Neuronal stem cell (in vitro differentiated cells): ENCODE data around the gene EFNA3. TPM values are rescaled to one million over a fixed set of nuclear protein-coding genes. Genes with fewer than 3 reads are reported as not detected.
A peak's percentile ranks its signal among the peaks of the same experiment; 100 is the strongest.

Experiments
- DNase-seq: peaks from one replicate; pipeline ENCODE4 v3.0.0-alpha.2; 2013; ENCODE audit warnings: low spot score
- H2AFZ ChIP-seq: one replicate; pipeline ENCODE4 v1.6.1; 2013; ENCODE audit warnings: mild to moderate bottlenecking, low read length, inconsistent platforms
- H2AK5ac ChIP-seq: 2 replicates; pipeline ENCODE4 v1.6.1; 2013; ENCODE audit warnings: low read depth, mild to moderate bottlenecking, inconsistent platforms, low read length, moderate library complexity, mixed read lengths
- H2BK120ac ChIP-seq: 2 replicates; pipeline ENCODE4 v1.6.1; 2013; ENCODE audit warnings: low read depth, mild to moderate bottlenecking, inconsistent platforms, low read length, moderate library complexity, mixed read lengths
- H2BK12ac ChIP-seq: one replicate; pipeline ENCODE4 v1.6.1; 2013; ENCODE audit warnings: low read length, inconsistent platforms
- H2BK15ac ChIP-seq: 2 replicates; pipeline ENCODE4 v1.6.1; 2013; ENCODE audit warnings: mild to moderate bottlenecking, low read length, inconsistent platforms, mixed read lengths
- H2BK5ac ChIP-seq: one replicate; pipeline ENCODE4 v1.6.1; 2013; ENCODE audit warnings: inconsistent platforms, mild to moderate bottlenecking, low read length, moderate library complexity
- H3K14ac ChIP-seq: one replicate; pipeline ENCODE4 v1.6.1; 2013; ENCODE audit warnings: low read length, inconsistent platforms
- H3K18ac ChIP-seq: 2 replicates; pipeline ENCODE4 v1.6.1; 2013; ENCODE audit warnings: low read length, inconsistent platforms
- H3K23ac ChIP-seq: 2 replicates; pipeline ENCODE4 v1.6.1; 2013; ENCODE audit warnings: low read depth, mild to moderate bottlenecking, mixed read lengths, low read length, inconsistent platforms; ENCODE audit not compliant: poor library complexity
- H3K27ac ChIP-seq: replicated peaks from 3 replicates; pipeline ENCODE4 v1.5.1; 2013; ENCODE audit warnings: low read length, inconsistent platforms
- H3K27me3 ChIP-seq, 3 experiments: 2 replicates each; pipeline ENCODE4 v1.6.1; 2013; ENCODE audit warnings: low read length in 3 of 3, mild to moderate bottlenecking in 2 of 3, inconsistent platforms in 1 of 3, low read depth in 1 of 3, mixed read lengths in 1 of 3, moderate library complexity in 1 of 3; ENCODE audit not compliant: control insufficient read depth in 3 of 3, insufficient read depth in 3 of 3
- H3K36me3 ChIP-seq, 2 donors: replicated peaks in 1 of 2; 2 replicates each; pipeline ENCODE4 v1.6.1; 2013; ENCODE audit warnings: low read length in 2 of 2; ENCODE audit not compliant: control insufficient read depth in 2 of 2, insufficient read depth in 2 of 2
- H3K4ac ChIP-seq: 2 replicates; pipeline ENCODE4 v1.6.1; 2013; ENCODE audit warnings: inconsistent platforms, mild to moderate bottlenecking, low read length, moderate library complexity
- H3K4me1 ChIP-seq, 2 donors: 1 replicate in 1 of 2; 2 replicates in 1 of 2; pipeline ENCODE4 v1.6.1; 2013; ENCODE audit warnings: low read length in 2 of 2, low read depth in 1 of 2; ENCODE audit not compliant: control insufficient read depth in 2 of 2, insufficient read depth in 1 of 2
- H3K4me2 ChIP-seq: one replicate; pipeline ENCODE4 v1.6.1; 2013; ENCODE audit warnings: mild to moderate bottlenecking, low read length, inconsistent platforms; ENCODE audit not compliant: insufficient read depth, poor library complexity, severe bottlenecking
- H3K4me3 ChIP-seq, 2 donors: 2 replicates each; pipeline ENCODE4 v1.5.1; 2013; ENCODE audit warnings: low read length in 2 of 2, mild to moderate bottlenecking in 2 of 2, inconsistent platforms in 1 of 2, moderate library complexity in 1 of 2
- H3K79me1 ChIP-seq: one replicate; pipeline ENCODE4 v1.6.1; 2013; ENCODE audit warnings: low read depth, mild to moderate bottlenecking, inconsistent platforms, low read length, moderate library complexity
- H3K9ac ChIP-seq: one replicate; pipeline ENCODE4 v1.6.1; 2013; ENCODE audit warnings: mild to moderate bottlenecking, low read depth, low read length, inconsistent platforms; ENCODE audit not compliant: poor library complexity
- H3K9me3 ChIP-seq, 2 donors: replicated peaks in 1 of 2; 2 replicates each; pipeline versions ENCODE3 to v1.6.1; 2013; ENCODE audit warnings: low read length in 2 of 2, mild to moderate bottlenecking in 2 of 2, inconsistent platforms in 1 of 2, low read depth in 1 of 2, mixed read lengths in 1 of 2, moderate library complexity in 1 of 2; ENCODE audit not compliant: control insufficient read depth in 2 of 2, insufficient read depth in 1 of 2
- H4K8ac ChIP-seq: one replicate; pipeline ENCODE4 v1.6.1; 2013; ENCODE audit warnings: low read depth, mild to moderate bottlenecking, inconsistent platforms, low read length, moderate library complexity
- H4K91ac ChIP-seq: one replicate; pipeline ENCODE4 v1.6.1; 2013; ENCODE audit warnings: low read length, low read depth, mild to moderate bottlenecking, inconsistent platforms; ENCODE audit not compliant: poor library complexity
- WGBS, 2 donors: extraction: QIAGEN DNeasy Blood & Tissue Kit; methylation state at CpG; one replicate each; pipeline ENCODE4 v1.1.7; 2013; ENCODE audit warnings: missing lambda C conversion rate in 2 of 2, mixed read lengths in 1 of 2; ENCODE audit not compliant: insufficient read length in 2 of 2, insufficient replicate concordance in 1 of 2; ENCODE audit errors: extremely low coverage in 2 of 2; 5-methylcytosine and 5-hydroxymethylcytosine counted together
- small RNA-seq: library from polyadenylated mRNA; stranded (forward); fragments of <200 nt; extraction: miRNeasy Mini kit (QIAGEN cat#:217004); gene quantifications from one replicate; pipeline ENCODE3, GENCODE V24; 2013; ENCODE audit not compliant: insufficient read depth

The EFNA3 gene

DNA sequence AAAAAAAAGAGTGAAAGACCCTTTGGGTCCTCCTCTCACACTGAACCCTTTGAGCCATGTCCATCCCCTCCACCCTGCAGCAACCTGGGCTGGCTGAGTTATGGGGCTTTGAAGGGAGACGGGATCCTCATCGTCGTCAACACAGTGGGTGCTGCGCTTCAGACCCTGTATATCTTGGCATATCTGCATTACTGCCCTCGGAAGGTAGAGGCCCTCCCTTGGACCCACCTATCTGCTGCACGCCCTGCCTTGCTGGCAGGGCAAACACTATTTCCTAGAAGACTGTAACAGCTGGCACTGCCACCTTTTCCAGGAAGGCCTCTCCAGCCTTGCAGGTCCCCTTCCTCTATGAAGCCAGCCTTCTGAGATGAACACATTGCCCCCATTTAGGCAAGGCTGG is 58.1 kb downstream of the EFNA3 start:
- Histone ChIP-seq H3K36me3 (peaks cover 9 to 17% of the 10 kb centered on the region in 2 donors), H3K14ac (no peak overlapping the region), H3K27me3 (peaks cover 0 to 3% (median 0%) of the 10 kb centered on the region in 3 experiments), H2BK15ac (no peak overlapping the region), H2BK120ac (no peak overlapping the region), H4K8ac (peak overlapping the region; percentile 95), H3K18ac (peak overlapping the region; percentile 23), H3K27ac (peak overlapping the region; percentile 57), H3K23ac (peak overlapping the region; percentile 53), H3K9me3 (no peaks in the 10 kb centered on the region), H3K4ac (no peak overlapping the region), H2BK5ac (no peak overlapping the region), H3K9ac (peak overlapping the region; percentile 76), H2AFZ (no peak overlapping the region), H2AK5ac (peak overlapping the region; percentile 72), H3K4me1 (peaks cover 7 to 12% of the 10 kb centered on the region in 2 donors), H3K4me3 (peak overlapping the region; percentile 19 to 72), H3K79me1 (peaks cover 4% of the 10 kb centered on the region), H2BK12ac (no peak overlapping the region), H4K91ac (peak overlapping the region; percentile 19), H3K4me2 (peak overlapping the region; percentile 66)
- WGBS, 2 donors: no CpG with 5 or more reads among the region's 6 CpGs
- no peak for DNase-seq

Small RNA genes within 50 kb of the gene (small RNA-seq; reads per million reads assigned to genes)
- not detected for gene RF00019
